Muscle of arm (tissue), 12 donors: ENCODE results near the gene DOCK3. TPM values are rescaled to one million over a fixed set of nuclear protein-coding genes. Genes with fewer than 3 reads are reported as not detected.
"Not testable (repeated sequence)": the region's sequence is repeated elsewhere in the genome, so short reads cannot be mapped to it uniquely, and the experiment has no call there.

Experiments used
- DNase-seq: peaks from one replicate; pipeline ENCODE4 v3.0.0-alpha.2; 2013
- polyA plus RNA-seq, 12 donors: library from polyadenylated mRNA; unstranded; fragments of 120-200 nt; gene quantifications; one replicate each; pipeline ENCODE4 v1.2.1, GENCODE V29; 2013; ENCODE audit not compliant: insufficient read length in 12 of 12

Gene DOCK3
- polyA plus RNA-seq, 12 donors: 0.06 to 3.4 (median 0.23) TPM; not detected in 2

- DNase-seq: no peak
These were observed 712.1 kb downstream of the DOCK3 start for GRCh38 chr3:51386852-51387229.

DNA sequence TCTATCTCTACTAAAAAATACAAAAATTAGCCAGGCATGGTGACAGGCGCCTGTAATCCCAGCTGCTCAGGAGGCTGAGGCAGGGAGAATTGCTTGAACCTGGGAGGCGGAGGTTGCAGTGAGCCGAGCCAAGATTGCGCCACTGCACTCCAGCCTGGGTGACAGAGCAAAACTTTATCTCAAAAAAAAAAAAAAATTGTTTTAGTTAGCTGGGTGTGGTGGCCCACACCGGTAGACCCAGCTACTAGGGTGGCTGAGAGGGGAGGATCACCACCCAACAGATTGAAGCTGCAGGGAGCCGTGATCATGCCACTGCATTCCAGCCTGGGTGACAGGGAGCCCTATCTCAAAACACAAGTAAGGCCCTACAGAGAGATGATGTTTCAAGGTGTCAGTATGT lies 712.6 kb downstream of the DOCK3 start:
- DNase-seq: not testable (repeated sequence)

- no peak for DNase-seq
These were observed 713.7 kb downstream of the DOCK3 start for GRCh38 chr3:51388286-51389029.

DNA sequence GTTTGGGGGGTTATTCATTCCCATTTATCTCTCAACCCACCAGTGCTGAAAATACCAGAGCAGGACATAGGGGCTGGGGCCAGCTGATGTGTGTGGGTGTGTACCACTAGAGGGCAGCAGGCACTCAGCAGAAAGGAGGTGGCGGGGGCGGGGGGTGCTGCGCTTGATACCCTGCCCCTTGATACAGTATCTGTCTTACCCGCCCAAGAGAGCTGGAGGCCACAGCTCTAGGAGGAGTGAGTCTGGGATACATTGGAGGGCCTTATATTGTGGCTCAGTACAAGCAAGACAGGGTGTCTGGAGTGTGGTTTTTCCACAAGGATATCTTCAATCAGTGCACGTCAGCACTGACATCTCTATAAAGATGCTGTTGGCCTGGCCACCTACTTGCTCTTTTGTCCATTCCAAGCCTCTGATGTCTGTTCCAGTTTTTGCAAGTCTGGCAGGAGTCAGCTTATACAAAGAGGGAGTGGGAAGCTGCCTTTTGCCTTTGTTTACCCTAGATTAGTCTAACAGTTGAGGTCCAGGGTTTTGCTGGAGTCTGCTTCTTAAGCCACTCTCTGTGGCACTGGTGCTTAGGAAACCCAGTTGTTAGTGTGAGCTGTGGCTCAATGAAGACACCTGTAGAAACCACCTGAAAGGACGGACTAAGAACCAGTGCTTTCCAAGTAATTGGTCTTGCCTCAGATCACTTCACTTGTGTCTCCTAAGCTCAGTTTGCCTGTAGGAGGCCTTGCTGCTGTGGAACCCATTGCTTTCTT lies 714.9 kb downstream of the DOCK3 start:
- DNase-seq: no peak

DNA sequence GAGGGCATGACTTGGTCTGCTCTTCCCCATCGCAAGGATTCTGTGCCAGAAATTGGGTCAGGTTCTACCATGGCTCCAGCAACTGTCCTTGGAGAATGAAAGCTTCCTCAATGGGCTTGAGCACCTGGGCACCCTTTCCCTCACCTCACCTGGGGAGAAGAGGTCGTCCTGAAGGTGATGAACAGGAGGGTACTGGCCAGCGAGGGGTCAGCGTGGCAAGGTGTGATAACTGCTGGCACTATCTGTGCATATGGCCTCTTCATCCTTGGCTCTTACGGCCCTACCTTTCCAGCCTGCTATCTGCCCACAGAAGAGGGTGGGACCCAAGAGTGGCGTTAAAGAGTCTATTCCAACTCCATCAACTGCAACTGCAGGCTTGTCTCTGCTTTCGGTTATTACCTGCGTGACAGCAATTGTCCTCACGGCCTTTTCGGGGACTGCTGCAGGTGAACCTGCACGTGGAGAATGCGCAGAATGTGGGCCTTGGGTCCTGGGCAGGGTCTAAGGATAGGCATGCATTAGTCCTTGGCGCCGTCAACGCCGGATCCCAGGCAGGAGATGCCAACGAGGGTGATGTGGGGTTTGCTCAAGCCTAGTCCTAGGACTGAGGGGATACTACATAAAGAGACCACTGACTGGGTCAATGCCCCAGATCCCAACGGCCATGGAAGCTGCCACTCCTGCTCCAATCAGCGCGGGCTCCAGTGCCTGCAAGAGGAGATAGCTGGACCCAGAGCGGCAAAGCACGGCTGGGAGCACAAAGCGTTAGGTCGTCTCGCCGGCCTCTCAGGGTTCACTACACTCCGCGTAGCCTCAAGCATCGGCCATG lies 715.7 kb downstream of the DOCK3 start:
- no peak for DNase-seq

DNA sequence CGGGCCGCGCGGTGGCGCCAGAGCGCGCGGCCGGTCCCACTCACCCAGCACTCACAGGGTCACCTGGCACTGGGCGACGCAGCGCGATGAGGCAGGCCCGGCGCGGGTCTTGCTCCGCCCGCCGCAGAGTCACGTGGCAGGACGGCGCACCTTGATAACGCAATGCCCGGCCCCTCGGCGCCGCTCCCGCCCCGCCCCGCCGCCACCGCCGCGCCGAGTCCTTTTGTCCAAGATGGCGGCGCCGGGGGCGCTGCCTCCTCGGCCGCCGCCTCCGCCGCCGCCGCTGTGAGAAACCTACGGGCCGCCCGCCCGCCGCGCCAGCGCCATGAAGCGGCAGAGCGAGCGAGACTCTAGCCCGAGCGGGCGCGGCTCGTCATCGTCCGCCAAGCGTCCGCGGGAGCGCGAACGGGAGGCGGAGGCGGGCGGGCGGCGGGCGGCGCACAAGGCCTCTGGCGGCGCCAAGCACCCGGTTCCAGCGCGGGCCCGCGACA lies 716.4 kb downstream of the DOCK3 start, which contains the start of gene RBM15B:
TSS of gene RBM15B (plus strand) at position 211 of the 491 bp plus-strand sequence. CDS start at position 326, 115 bp downstream.
- DNase-seq: peak; percentile 95

DNA sequence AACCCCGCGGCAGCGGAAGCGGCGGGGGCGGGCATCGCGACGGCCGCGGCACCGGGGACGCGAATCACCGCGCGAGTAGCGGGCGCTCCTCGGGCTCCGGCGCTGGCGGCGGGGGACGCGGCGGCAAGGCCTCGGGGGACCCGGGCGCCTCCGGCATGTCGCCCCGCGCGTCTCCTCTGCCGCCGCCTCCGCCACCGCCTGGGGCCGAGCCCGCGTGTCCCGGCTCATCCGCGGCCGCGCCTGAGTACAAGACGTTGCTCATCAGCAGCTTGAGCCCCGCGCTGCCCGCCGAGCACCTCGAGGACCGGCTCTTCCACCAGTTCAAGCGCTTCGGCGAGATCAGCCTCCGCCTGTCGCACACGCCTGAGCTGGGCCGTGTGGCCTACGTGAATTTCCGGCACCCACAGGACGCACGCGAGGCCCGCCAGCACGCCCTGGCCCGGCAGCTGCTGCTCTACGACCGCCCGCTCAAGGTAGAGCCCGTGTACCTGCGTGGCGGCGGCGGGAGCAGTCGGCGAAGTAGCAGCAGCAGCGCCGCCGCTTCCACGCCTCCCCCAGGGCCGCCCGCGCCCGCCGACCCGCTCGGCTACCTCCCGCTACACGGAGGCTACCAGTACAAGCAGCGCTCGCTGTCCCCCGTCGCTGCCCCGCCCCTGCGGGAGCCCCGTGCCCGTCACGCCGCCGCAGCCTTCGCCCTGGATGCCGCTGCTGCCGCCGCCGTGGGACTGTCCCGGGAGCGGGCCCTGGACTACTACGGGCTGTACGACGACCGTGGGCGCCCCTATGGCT lies 717.0 kb downstream of the DOCK3 start:
- DNase-seq: no peak

DNA sequence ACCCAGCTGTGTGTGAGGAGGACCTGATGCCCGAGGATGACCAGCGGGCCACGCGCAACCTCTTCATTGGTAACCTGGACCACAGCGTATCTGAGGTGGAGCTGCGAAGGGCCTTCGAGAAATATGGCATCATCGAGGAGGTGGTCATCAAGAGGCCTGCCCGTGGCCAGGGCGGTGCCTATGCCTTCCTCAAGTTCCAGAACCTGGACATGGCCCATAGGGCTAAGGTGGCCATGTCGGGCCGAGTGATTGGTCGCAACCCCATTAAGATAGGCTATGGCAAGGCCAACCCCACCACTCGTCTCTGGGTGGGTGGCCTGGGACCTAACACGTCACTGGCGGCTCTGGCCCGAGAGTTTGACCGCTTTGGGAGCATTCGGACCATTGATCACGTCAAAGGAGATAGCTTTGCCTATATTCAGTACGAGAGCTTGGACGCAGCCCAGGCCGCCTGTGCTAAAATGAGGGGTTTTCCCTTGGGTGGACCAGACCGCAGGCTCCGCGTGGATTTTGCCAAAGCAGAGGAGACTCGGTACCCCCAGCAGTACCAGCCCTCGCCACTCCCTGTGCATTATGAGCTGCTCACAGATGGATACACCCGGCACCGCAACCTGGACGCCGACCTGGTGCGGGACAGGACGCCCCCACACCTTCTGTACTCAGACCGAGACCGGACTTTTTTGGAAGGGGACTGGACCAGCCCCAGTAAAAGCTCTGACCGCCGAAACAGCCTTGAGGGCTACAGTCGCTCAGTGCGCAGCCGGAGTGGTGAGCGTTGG lies 717.8 kb downstream of the DOCK3 start:
- DNase-seq: no peak

DNA sequence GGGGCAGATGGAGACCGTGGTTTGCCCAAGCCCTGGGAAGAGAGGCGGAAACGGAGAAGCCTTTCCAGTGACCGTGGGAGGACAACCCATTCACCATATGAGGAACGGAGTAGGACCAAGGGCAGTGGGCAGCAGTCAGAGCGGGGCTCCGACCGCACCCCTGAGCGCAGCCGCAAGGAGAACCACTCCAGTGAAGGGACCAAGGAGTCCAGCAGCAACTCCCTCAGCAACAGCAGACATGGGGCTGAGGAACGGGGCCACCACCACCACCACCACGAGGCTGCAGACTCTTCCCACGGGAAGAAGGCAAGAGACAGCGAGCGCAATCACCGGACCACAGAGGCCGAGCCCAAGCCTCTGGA lies 718.4 kb downstream of the DOCK3 start:
- DNase-seq: no peak

DNA sequence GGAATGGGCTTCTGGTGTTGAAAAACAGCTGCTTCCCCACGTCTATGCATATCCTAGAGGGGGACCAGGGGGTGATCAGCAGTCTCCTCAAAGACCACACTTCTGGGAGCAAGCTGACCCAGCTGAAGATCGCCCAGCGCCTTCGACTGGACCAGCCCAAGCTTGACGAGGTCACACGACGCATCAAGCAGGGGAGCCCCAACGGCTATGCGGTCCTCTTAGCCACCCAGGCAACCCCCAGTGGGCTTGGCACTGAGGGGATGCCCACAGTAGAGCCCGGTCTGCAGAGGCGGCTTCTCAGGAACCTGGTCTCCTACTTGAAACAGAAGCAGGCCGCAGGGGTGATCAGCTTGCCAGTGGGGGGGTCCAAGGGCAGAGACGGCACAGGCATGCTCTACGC lies 718.8 kb downstream of the DOCK3 start:
- DNase-seq: no peak

- no peak for DNase-seq
These were observed 719.8 kb downstream of the DOCK3 start for GRCh38 chr3:51394541-51394940.

DNA sequence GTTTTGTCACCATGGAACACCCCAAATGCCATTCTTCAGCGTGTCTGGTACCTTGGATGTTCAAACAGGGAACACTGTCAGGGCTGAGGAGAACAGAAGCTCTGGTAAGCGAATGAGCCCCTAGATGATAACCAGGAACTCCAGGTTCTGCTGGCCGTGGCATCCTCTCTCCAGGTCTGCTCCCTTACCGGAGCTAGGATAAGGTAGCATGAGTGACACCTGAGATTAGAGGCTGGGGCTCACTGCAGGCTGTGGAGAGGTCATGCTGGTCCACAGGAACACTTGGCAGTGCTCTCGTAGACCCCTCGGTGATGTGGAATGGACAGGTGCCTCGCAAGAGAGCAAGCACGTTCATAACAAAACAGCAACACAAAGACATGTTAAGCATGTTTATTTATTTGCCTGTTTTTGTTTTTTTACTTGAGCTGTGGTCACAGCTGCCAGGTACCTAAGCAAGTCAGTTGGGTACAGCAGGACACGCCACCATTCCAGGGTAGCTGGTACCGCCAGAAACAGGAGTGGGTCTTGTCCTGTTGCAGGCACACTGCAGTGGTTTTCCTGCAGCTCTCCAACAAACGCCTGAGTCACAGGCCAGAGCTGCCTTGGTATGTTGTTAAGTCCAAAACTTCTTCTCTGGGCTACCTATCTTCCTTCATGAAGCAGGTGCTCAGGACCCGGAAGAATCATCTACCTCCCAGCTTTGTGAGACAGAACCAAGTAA lies 720.9 kb downstream of the DOCK3 start:
- no peak for DNase-seq

- DNase-seq: no peak
These were observed 721.7 kb downstream of the DOCK3 start for GRCh38 chr3:51396401-51396800.

DNA sequence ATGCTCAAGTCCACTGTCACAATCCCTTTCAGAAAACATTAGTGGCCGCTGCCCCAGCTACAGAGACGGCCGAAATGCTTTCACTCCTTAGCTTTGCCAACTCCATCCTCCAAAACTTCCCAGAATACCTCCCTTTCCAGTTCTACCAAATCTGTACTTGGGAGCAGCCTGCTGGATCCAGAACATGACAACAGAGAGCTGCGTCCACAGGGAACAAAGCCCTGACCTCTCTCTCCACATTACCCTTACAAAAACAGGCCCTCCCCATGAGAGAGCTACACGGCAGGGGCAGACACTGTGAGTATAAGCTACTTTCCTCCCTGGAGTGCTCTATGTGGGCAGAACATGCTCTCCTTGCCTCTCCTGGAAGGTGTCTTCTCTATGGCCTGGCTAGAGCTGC lies 722.7 kb downstream of the DOCK3 start:
- DNase-seq: no peak

- no peak for DNase-seq
These were observed 724.0 kb downstream of the DOCK3 start for GRCh38 chr3:51398595-51399310.

DNA sequence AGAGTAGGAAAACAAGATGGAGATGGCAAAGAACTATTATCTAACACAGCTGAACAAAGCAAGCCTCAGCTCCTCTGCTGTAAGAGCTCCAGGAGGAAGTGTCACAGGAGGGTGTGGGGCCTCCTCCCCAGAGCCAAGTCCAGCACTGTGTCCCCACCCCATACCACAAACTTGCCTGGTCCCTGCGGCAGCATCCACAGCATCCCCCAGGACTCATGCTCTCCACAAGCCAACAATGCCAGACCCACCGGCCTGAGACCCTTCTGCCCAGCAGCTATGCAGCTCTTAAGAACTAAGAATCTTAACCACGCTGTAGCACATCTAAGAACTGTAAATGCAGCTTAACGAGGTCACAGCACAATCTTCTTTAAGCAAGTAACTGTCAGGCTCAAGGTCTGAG lies 725.4 kb downstream of the DOCK3 start:
- DNase-seq: no peak

- no peak for DNase-seq
These were observed 727.0 kb downstream of the DOCK3 start for GRCh38 chr3:51401735-51402134.

DNA sequence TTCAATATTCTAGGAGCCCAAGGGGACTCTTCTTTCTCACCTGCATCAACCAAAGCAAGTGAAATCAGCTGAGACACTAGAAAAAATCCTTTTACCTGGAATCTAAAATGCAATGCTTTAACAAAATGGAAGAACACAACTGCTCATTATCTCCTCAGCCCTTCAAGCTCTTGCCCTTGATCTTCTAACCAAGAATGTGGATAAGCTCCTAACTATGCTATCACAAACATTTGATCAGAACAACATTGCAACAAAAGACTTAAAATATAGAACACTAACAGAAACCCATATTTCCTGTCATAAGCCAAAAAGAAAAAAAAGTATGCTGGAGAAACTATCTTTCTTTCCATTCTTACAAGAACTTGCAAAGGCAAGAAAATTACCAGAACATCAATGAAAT lies 728.9 kb downstream of the DOCK3 start:
- no peak for DNase-seq

- DNase-seq: no peak
These were observed 733.3 kb downstream of the DOCK3 start for GRCh38 chr3:51408021-51408420.
